GM12892 (cell line): ENCODE measurements around the gene ELP5.

ENCODE experiments used
- POLR2A ChIP-seq: IDR thresholded peaks from 2 replicates; pipeline ENCODE4 v1.6.1; 2011; ENCODE audit warnings: low read depth, low read length, control low read depth
- POLR2AphosphoS5 ChIP-seq: IDR thresholded peaks from 2 replicates; pipeline ENCODE4 v1.6.1; 2011; ENCODE audit warnings: low read depth, low read length, control low read depth
- TAF1 ChIP-seq: IDR thresholded peaks from 2 replicates; pipeline ENCODE4 v1.6.1; 2011; ENCODE audit warnings: low read depth, mild to moderate bottlenecking, control low read depth, low read length, borderline replicate concordance

- TF ChIP-seq POLR2A = no peak
- TF ChIP-seq POLR2AphosphoS5 = no peak
- TF ChIP-seq TAF1 = no peak
These were observed 43.5 kb downstream of the ELP5 start for GRCh38 chr17:7295230-7296180.
